WTC11 (cell line): ENCODE data around the gene ANKS3. TPM values are rescaled to one million over a fixed set of nuclear protein-coding genes. Genes with fewer than 3 reads are reported as not detected.

Source experiments
- ATAC-seq: fragments of 200-7000 bp; cut with Tn5 transposase; 2 replicates; pipeline ENCODE4 v1.10.0; 2021; ENCODE audit warnings: mild to moderate bottlenecking, moderate library complexity
- CTCF ChIA-PET: fragments of 300-600 bp; sonication (Branson Sonifier 250); formaldehyde crosslinking; loops from one replicate; lab custom pipeline; 2021; ENCODE audit warnings: antibody characterized with exemption; lab: Charles Lee
- POLR2A ChIA-PET: fragments of 350-600 bp; sonication (Branson Sonifier 250); formaldehyde crosslinking; loops from one replicate; lab custom pipeline; 2021; ENCODE audit warnings: antibody characterized with exemption; lab: Charles Lee
- DNase-seq: peaks from one replicate; pipeline ENCODE4 v3.0.0; 2021; ENCODE audit warnings: low spot score
- H3K27ac Mint-ChIP-seq: 2 replicates; pipeline ENCODE4 v1.8.0; 2021; ENCODE audit warnings: mixed read lengths
- H3K27me3 Mint-ChIP-seq: 2 replicates; pipeline ENCODE4 v1.8.0; 2021; ENCODE audit warnings: low read depth, mild to moderate bottlenecking, moderate library complexity, mixed read lengths
- H3K36me3 Mint-ChIP-seq: 2 replicates; pipeline ENCODE4 v1.8.0; 2021; ENCODE audit warnings: mixed read lengths
- H3K4me1 Mint-ChIP-seq: 2 replicates; pipeline ENCODE4 v1.8.0; 2022; ENCODE audit warnings: mixed read lengths
- H3K4me3 Mint-ChIP-seq: 2 replicates; pipeline ENCODE4 v1.8.0; 2021; ENCODE audit warnings: mild to moderate bottlenecking, moderate library complexity, mixed read lengths
- H3K9me3 Mint-ChIP-seq: 2 replicates; pipeline ENCODE4 v1.8.0; 2021; ENCODE audit warnings: mixed read lengths
- ELF4 ChIP-seq: sonication (generic); formaldehyde crosslinking; IDR thresholded peaks from 2 replicates; pipeline ENCODE4 v1.8.1; 2022; ENCODE audit warnings: low read depth, mild to moderate bottlenecking, moderate library complexity, missing genetic modification reagents
- ESRRA ChIP-seq: sonication (generic); formaldehyde crosslinking; IDR thresholded peaks from 2 replicates; pipeline ENCODE4 v1.8.1; 2022; ENCODE audit warnings: mild to moderate bottlenecking, missing genetic modification reagents, borderline replicate concordance
- GABPB1 ChIP-seq: sonication (generic); formaldehyde crosslinking; IDR thresholded peaks from 2 replicates; pipeline ENCODE4 v1.8.1; 2023; ENCODE audit warnings: mild to moderate bottlenecking, missing genetic modification reagents
- JUN ChIP-seq: sonication (generic); formaldehyde crosslinking; IDR thresholded peaks from 2 replicates; pipeline ENCODE4 v1.8.0; 2023; ENCODE audit warnings: mild to moderate bottlenecking, missing genetic modification reagents
- NFATC4 ChIP-seq: fragments of 250-450 bp; sonication (Bioruptor Pico); IDR thresholded peaks from 2 replicates; pipeline ENCODE4 v1.9.0; 2021; ENCODE audit warnings: mild to moderate bottlenecking
- NFYB ChIP-seq: sonication (generic); formaldehyde crosslinking; conservative IDR thresholded peaks from 2 replicates; pipeline ENCODE4 v1.8.0; 2022; ENCODE audit warnings: low read depth, missing genetic modification reagents
- NR3C1 ChIP-seq: sonication (generic); formaldehyde crosslinking; conservative IDR thresholded peaks from 2 replicates; pipeline ENCODE4 v1.8.1; 2023; ENCODE audit warnings: low read depth, mild to moderate bottlenecking, missing genetic modification reagents
- PRRX2 ChIP-seq: fragments of 250-450 bp; sonication (Bioruptor Pico); IDR thresholded peaks from 2 replicates; pipeline ENCODE4 v1.8.0; 2021; ENCODE audit warnings: mild to moderate bottlenecking
- TEAD4 ChIP-seq: sonication (generic); formaldehyde crosslinking; IDR thresholded peaks from 2 replicates; pipeline ENCODE4 v1.8.0; 2022; ENCODE audit warnings: mild to moderate bottlenecking, missing genetic modification reagents
- TP53 ChIP-seq: sonication (generic); formaldehyde crosslinking; IDR thresholded peaks from 2 replicates; pipeline ENCODE4 v1.8.1; 2023; ENCODE audit warnings: mild to moderate bottlenecking, missing genetic modification reagents
- ZBTB21 ChIP-seq: sonication (generic); formaldehyde crosslinking; IDR thresholded peaks from 2 replicates; pipeline ENCODE4 v1.8.1; 2023; ENCODE audit warnings: mild to moderate bottlenecking, missing genetic modification reagents, borderline replicate concordance
- ZNF138 ChIP-seq: sonication (generic); formaldehyde crosslinking; conservative IDR thresholded peaks from 2 replicates; pipeline ENCODE4 v1.8.1; 2022; ENCODE audit warnings: mild to moderate bottlenecking, moderate library complexity, missing genetic modification reagents
- total RNA-seq: library from RNA; stranded (reverse); gene quantifications from 3 replicates; pipeline ENCODE4 v1.2.3, GENCODE V29; 2021
- TF ChIP-seq, protein P1 (sequence below): sonication (generic); formaldehyde crosslinking; IDR thresholded peaks from 2 replicates; pipeline ENCODE4 v1.8.0; 2022; ENCODE audit warnings: missing genetic modification reagents
- TF ChIP-seq, protein P2 (sequence below): sonication (generic); formaldehyde crosslinking; IDR thresholded peaks from 2 replicates; pipeline ENCODE4 v1.8.1; 2023; ENCODE audit warnings: mild to moderate bottlenecking, missing genetic modification reagents
- TF ChIP-seq, protein P3 (sequence below): fragments of 250-450 bp; sonication (Bioruptor Pico); IDR thresholded peaks from 2 replicates; pipeline ENCODE4 v1.9.0; 2021; ENCODE audit warnings: mild to moderate bottlenecking, borderline replicate concordance
- TF ChIP-seq, protein P4 (sequence below): sonication (generic); formaldehyde crosslinking; IDR thresholded peaks from 2 replicates; pipeline ENCODE4 v1.8.0; 2022; ENCODE audit warnings: mild to moderate bottlenecking, missing genetic modification reagents
- TF ChIP-seq, protein P5 (sequence below): sonication (generic); formaldehyde crosslinking; IDR thresholded peaks from 2 replicates; pipeline ENCODE4 v1.8.1; 2022; ENCODE audit warnings: low read depth, mild to moderate bottlenecking, moderate library complexity, missing genetic modification reagents, borderline replicate concordance
- TF ChIP-seq, protein P6 (sequence below): sonication (generic); formaldehyde crosslinking; IDR thresholded peaks from 2 replicates; pipeline ENCODE4 v1.8.1; 2022; ENCODE audit warnings: mild to moderate bottlenecking, missing genetic modification reagents, moderate library complexity, borderline replicate concordance
- TF ChIP-seq, protein P7 (sequence below): sonication (generic); formaldehyde crosslinking; IDR thresholded peaks from 2 replicates; pipeline ENCODE4 v1.8.0; 2022; ENCODE audit warnings: mild to moderate bottlenecking, missing genetic modification reagents

Gene ANKS3
- total RNA-seq, 1 experiment from 2014 or later: 35.6 TPM

DNA sequence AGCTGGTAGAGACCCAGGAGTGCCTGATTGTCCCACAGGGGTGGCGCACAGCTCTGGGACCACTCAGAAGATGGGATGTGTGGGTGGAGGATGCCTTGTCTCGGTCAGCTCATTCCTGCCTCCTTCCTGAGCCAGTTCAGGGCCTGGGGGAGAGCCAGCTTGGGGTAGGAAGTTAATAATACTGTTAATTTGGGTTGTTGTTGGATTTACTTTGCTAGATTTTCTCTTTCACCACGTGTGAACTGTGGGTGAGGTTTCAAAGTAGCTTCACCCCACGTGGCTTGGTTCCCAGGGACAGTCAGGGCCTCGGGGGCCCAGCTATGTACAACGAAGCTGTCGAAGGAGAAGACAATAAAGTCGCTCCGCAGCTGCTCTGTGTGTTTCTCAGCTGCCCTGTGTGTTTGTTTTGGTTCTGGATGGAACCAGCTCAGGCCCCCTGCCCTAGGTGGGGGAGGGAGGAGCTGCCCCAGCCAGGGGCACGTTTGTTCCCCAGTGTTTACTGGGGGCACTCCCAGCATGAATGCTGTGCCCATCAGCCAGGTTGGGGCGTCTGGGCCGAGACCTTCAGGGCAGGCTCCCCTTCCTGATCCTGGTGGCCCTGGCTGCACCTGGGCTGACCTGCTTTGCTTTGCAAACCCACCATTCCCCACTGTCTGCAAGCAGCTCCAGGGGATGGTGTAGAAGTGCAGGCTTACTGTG is 38.4 kb downstream of the ANKS3 start:
- H3K27ac Mint-ChIP-seq: peak overlapping the region; percentile 57; the same call in 1 of the 2 replicates
- CTCF ChIA-PET: interaction anchor here (0.7 to 6.5 kb wide), 11 partner anchors 9 to 261 kb away, joined by 3 to 63 read pairs (median 6); partner anchors contain the start of genes MGRN1 and ROGDI

DNA sequence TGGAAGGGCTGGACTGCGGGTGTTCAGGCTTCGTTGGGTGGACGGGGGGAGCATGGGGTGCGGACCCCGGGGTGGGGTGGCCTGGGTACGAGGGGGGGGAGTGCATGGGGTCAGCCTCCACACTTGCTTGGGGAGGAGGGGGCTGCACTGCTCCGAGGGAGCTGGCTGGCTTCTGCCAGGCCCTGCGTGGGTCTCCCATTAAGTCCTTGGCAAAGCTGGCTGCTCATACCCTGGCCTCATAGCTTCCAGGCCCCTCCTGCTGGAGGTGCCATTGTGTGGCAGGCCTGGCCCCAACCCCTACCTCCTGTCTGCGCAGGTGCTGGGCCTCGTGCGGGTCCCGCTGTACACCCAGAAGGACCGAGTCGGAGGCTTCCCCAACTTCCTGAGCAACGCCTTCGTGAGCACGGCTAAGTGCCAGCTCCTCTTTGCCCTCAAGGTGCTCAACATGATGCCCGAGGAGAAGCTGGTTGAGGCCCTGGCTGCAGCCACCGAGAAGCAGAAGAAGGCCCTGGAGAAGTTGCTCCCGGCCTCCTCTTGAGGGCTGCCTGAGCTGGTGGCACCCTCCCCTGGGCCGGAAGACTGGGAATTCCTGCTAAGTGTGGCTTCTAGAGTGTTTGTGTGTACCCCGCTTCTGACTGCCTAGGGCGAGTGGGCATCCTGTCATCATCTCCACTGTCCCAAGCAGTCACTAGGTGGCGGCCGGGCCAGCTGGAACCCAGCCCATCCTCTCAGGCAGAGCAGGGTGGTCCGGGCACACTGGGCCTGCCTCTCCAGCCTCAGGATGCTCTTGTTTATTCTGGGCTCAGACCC is 39.2 kb downstream of the ANKS3 start:
- ATAC-seq (no peak), DNase-seq (no peak)
- no peaks in the 10 kb centered on the region for H3K27me3 Mint-ChIP-seq
- H3K9me3 Mint-ChIP-seq: no peaks in the 10 kb centered on the region
- peaks cover 11% of the 10 kb centered on the region for H3K36me3 Mint-ChIP-seq
- H3K4me3 Mint-ChIP-seq: peak overlapping the region; percentile 63
- POLR2A ChIA-PET: interaction anchor here (0.6 to 1.0 kb wide), 4 partner anchors 10 to 214 kb away, joined by 4 to 6 read pairs (median 6); no protein-coding TSS in a partner anchor
- H3K4me1 Mint-ChIP-seq: no peaks in the 10 kb centered on the region
- peak overlapping the region; percentile 57; the same call in 1 of the 2 replicates for H3K27ac Mint-ChIP-seq
- CTCF ChIA-PET: interaction anchor here (0.7 to 6.5 kb wide), 16 partner anchors 10 to 263 kb away, joined by 3 to 63 read pairs (median 4); partner anchors contain the start of genes CDIP1, MGRN1, ROGDI and SEC14L5
- TF ChIP-seq NFATC4 (no peak), NR3C1 (no peak), GABPB1 (CRISPR knock-in tag) (no peak), ZBTB21 (CRISPR knock-in tag) (no peak), TEAD4 (CRISPR knock-in tag) (no peak)
- TF ChIP-seq, protein P1, sequence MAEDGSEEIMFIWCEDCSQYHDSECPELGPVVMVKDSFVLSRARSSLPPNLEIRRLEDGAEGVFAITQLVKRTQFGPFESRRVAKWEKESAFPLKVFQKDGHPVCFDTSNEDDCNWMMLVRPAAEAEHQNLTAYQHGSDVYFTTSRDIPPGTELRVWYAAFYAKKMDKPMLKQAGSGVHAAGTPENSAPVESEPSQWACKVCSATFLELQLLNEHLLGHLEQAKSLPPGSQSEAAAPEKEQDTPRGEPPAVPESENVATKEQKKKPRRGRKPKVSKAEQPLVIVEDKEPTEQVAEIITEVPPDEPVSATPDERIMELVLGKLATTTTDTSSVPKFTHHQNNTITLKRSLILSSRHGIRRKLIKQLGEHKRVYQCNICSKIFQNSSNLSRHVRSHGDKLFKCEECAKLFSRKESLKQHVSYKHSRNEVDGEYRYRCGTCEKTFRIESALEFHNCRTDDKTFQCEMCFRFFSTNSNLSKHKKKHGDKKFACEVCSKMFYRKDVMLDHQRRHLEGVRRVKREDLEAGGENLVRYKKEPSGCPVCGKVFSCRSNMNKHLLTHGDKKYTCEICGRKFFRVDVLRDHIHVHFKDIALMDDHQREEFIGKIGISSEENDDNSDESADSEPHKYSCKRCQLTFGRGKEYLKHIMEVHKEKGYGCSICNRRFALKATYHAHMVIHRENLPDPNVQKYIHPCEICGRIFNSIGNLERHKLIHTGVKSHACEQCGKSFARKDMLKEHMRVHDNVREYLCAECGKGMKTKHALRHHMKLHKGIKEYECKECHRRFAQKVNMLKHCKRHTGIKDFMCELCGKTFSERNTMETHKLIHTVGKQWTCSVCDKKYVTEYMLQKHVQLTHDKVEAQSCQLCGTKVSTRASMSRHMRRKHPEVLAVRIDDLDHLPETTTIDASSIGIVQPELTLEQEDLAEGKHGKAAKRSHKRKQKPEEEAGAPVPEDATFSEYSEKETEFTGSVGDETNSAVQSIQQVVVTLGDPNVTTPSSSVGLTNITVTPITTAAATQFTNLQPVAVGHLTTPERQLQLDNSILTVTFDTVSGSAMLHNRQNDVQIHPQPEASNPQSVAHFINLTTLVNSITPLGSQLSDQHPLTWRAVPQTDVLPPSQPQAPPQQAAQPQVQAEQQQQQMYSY (CRISPR knock-in tag): no peak
- TF ChIP-seq, protein P2, sequence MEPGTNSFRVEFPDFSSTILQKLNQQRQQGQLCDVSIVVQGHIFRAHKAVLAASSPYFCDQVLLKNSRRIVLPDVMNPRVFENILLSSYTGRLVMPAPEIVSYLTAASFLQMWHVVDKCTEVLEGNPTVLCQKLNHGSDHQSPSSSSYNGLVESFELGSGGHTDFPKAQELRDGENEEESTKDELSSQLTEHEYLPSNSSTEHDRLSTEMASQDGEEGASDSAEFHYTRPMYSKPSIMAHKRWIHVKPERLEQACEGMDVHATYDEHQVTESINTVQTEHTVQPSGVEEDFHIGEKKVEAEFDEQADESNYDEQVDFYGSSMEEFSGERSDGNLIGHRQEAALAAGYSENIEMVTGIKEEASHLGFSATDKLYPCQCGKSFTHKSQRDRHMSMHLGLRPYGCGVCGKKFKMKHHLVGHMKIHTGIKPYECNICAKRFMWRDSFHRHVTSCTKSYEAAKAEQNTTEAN: no peak
- TF ChIP-seq, protein P3, sequence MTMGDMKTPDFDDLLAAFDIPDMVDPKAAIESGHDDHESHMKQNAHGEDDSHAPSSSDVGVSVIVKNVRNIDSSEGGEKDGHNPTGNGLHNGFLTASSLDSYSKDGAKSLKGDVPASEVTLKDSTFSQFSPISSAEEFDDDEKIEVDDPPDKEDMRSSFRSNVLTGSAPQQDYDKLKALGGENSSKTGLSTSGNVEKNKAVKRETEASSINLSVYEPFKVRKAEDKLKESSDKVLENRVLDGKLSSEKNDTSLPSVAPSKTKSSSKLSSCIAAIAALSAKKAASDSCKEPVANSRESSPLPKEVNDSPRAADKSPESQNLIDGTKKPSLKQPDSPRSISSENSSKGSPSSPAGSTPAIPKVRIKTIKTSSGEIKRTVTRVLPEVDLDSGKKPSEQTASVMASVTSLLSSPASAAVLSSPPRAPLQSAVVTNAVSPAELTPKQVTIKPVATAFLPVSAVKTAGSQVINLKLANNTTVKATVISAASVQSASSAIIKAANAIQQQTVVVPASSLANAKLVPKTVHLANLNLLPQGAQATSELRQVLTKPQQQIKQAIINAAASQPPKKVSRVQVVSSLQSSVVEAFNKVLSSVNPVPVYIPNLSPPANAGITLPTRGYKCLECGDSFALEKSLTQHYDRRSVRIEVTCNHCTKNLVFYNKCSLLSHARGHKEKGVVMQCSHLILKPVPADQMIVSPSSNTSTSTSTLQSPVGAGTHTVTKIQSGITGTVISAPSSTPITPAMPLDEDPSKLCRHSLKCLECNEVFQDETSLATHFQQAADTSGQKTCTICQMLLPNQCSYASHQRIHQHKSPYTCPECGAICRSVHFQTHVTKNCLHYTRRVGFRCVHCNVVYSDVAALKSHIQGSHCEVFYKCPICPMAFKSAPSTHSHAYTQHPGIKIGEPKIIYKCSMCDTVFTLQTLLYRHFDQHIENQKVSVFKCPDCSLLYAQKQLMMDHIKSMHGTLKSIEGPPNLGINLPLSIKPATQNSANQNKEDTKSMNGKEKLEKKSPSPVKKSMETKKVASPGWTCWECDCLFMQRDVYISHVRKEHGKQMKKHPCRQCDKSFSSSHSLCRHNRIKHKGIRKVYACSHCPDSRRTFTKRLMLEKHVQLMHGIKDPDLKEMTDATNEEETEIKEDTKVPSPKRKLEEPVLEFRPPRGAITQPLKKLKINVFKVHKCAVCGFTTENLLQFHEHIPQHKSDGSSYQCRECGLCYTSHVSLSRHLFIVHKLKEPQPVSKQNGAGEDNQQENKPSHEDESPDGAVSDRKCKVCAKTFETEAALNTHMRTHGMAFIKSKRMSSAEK: no peak
- TF ChIP-seq, protein P4, sequence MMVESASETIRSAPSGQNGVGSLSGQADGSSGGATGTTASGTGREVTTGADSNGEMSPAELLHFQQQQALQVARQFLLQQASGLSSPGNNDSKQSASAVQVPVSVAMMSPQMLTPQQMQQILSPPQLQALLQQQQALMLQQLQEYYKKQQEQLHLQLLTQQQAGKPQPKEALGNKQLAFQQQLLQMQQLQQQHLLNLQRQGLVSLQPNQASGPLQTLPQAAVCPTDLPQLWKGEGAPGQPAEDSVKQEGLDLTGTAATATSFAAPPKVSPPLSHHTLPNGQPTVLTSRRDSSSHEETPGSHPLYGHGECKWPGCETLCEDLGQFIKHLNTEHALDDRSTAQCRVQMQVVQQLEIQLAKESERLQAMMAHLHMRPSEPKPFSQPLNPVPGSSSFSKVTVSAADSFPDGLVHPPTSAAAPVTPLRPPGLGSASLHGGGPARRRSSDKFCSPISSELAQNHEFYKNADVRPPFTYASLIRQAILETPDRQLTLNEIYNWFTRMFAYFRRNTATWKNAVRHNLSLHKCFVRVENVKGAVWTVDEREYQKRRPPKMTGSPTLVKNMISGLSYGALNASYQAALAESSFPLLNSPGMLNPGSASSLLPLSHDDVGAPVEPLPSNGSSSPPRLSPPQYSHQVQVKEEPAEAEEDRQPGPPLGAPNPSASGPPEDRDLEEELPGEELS (CRISPR knock-in tag): no peak

More for the DNA sequence above, 38.4 kb downstream of the ANKS3 start:
- no peaks in the 10 kb centered on the region for H3K4me1 Mint-ChIP-seq
- DNase-seq: no peak
- H3K27me3 Mint-ChIP-seq: no peaks in the 10 kb centered on the region
- H3K36me3 Mint-ChIP-seq: peaks cover 12% of the 10 kb centered on the region
- ATAC-seq: no peak
- no peaks in the 10 kb centered on the region for H3K9me3 Mint-ChIP-seq
- H3K4me3 Mint-ChIP-seq: peak overlapping the region; percentile 63
- TF ChIP-seq TP53 (CRISPR knock-in tag) (no peak), ESRRA (CRISPR knock-in tag) (no peak), JUN (no peak), ZBTB21 (CRISPR knock-in tag) (no peak), ZNF138 (CRISPR knock-in tag) (no peak), ELF4 (no peak), NFYB (no peak), TEAD4 (CRISPR knock-in tag) (no peak), PRRX2 (no peak)
- TF ChIP-seq, protein P5, sequence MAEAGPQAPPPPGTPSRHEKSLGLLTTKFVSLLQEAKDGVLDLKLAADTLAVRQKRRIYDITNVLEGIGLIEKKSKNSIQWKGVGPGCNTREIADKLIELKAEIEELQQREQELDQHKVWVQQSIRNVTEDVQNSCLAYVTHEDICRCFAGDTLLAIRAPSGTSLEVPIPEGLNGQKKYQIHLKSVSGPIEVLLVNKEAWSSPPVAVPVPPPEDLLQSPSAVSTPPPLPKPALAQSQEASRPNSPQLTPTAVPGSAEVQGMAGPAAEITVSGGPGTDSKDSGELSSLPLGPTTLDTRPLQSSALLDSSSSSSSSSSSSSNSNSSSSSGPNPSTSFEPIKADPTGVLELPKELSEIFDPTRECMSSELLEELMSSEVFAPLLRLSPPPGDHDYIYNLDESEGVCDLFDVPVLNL (CRISPR knock-in tag): no peak
- TF ChIP-seq, protein P6, sequence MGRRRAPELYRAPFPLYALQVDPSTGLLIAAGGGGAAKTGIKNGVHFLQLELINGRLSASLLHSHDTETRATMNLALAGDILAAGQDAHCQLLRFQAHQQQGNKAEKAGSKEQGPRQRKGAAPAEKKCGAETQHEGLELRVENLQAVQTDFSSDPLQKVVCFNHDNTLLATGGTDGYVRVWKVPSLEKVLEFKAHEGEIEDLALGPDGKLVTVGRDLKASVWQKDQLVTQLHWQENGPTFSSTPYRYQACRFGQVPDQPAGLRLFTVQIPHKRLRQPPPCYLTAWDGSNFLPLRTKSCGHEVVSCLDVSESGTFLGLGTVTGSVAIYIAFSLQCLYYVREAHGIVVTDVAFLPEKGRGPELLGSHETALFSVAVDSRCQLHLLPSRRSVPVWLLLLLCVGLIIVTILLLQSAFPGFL (CRISPR knock-in tag): no peak
- TF ChIP-seq, protein P7, sequence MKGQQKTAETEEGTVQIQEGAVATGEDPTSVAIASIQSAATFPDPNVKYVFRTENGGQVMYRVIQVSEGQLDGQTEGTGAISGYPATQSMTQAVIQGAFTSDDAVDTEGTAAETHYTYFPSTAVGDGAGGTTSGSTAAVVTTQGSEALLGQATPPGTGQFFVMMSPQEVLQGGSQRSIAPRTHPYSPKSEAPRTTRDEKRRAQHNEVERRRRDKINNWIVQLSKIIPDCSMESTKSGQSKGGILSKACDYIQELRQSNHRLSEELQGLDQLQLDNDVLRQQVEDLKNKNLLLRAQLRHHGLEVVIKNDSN: no peak
- POLR2A ChIA-PET: interaction anchor here (1.0 to 1.8 kb wide), 2 partner anchors 13 to 45 kb away, joined by 4 read pairs; no protein-coding TSS in a partner anchor
